Ishikawa (cell line): Measurements from ENCODE around the gene MEGF6.

ENCODE experiments used
- CEBPB ChIP-seq: IDR thresholded peaks from 2 replicates; pipeline ENCODE4 v1.6.1; 2012
- CREB1 ChIP-seq: IDR thresholded peaks from 2 replicates; pipeline ENCODE4 v1.6.1; 2012; ENCODE audit warnings: low read depth
- EGR1 ChIP-seq: IDR thresholded peaks from 2 replicates; pipeline ENCODE4 v1.6.1; 2012
- EP300 ChIP-seq: IDR thresholded peaks from 2 replicates; pipeline ENCODE4 v1.6.1; 2012; ENCODE audit warnings: borderline replicate concordance
- FOXM1 ChIP-seq: IDR thresholded peaks from 2 replicates; pipeline ENCODE4 v1.6.1; 2012; ENCODE audit warnings: low read depth, borderline replicate concordance
- MAX ChIP-seq: IDR thresholded peaks from 2 replicates; pipeline ENCODE4 v1.6.1; 2012
- NFIC ChIP-seq: IDR thresholded peaks from 2 replicates; pipeline ENCODE4 v1.6.1; 2012
- RAD21 ChIP-seq: IDR thresholded peaks from 2 replicates; pipeline ENCODE4 v1.6.1; 2012; ENCODE audit warnings: low read depth
- TAF1 ChIP-seq: IDR thresholded peaks from 2 replicates; pipeline ENCODE4 v1.6.1; 2012; ENCODE audit warnings: low read depth, mild to moderate bottlenecking
- TCF12 ChIP-seq: IDR thresholded peaks from 2 replicates; pipeline ENCODE4 v1.6.1; 2012; ENCODE audit warnings: low read depth
- TEAD4 ChIP-seq: IDR thresholded peaks from 2 replicates; pipeline ENCODE4 v1.6.1; 2012
- USF1 ChIP-seq: IDR thresholded peaks from 2 replicates; pipeline ENCODE4 v1.6.1; 2012
- YY1 ChIP-seq: IDR thresholded peaks from 2 replicates; pipeline ENCODE4 v1.6.1; 2012; ENCODE audit warnings: low read depth
- ZBTB7A ChIP-seq: IDR thresholded peaks from 2 replicates; pipeline ENCODE4 v1.6.1; 2012; ENCODE audit warnings: low read depth
- TF ChIP-seq, protein P1 (sequence below): IDR thresholded peaks from 2 replicates; pipeline ENCODE4 v1.6.1; 2012; ENCODE audit warnings: low read depth, mild to moderate bottlenecking

The MEGF6 gene

DNA sequence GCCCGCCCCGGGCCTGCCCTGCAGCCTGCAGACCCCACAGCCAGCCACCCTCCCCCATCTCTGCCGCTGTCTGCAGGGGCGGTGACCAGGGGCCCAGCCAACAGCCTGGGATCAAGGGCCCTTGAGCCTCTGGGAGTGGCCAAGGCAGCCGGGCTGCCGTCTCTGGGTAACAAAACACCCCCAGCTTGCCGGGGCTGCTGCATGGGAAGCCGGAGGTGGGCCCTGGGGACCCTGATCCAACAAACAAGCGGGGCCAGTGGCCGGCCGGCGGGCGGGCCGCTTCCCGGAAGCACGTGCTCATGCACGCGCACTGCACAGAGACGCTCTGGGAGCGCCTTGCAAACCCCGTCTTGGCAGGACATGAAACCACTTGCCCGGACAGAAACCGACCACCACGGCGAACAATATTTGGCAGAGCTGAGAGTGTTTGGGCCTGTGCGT lies 13.2 kb downstream of the MEGF6 start:
- TF ChIP-seq TAF1 (no peak), TCF12 (no peak), EP300 (no peak), YY1 (no peak), TEAD4 (no peak), CEBPB (no peak)

DNA sequence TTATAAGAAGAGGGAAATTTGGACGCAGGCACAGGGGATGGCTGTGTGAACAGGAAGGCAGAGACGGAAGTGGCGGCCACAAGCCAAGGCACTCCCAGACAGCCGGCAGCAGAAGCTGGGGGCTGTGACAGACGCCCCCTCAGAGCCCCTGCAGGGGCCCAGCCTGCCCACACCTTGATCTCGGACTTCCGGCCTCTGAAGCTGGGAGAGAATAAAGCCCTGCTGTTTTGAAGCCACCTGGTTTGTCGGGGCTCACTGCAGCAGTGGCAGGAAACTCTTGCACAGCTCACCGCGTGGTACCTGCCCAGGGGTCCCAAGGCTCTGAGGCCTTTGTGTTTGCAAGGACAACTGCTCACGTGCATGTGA lies 13.7 kb downstream of the MEGF6 start:
- TF ChIP-seq, protein P1, sequence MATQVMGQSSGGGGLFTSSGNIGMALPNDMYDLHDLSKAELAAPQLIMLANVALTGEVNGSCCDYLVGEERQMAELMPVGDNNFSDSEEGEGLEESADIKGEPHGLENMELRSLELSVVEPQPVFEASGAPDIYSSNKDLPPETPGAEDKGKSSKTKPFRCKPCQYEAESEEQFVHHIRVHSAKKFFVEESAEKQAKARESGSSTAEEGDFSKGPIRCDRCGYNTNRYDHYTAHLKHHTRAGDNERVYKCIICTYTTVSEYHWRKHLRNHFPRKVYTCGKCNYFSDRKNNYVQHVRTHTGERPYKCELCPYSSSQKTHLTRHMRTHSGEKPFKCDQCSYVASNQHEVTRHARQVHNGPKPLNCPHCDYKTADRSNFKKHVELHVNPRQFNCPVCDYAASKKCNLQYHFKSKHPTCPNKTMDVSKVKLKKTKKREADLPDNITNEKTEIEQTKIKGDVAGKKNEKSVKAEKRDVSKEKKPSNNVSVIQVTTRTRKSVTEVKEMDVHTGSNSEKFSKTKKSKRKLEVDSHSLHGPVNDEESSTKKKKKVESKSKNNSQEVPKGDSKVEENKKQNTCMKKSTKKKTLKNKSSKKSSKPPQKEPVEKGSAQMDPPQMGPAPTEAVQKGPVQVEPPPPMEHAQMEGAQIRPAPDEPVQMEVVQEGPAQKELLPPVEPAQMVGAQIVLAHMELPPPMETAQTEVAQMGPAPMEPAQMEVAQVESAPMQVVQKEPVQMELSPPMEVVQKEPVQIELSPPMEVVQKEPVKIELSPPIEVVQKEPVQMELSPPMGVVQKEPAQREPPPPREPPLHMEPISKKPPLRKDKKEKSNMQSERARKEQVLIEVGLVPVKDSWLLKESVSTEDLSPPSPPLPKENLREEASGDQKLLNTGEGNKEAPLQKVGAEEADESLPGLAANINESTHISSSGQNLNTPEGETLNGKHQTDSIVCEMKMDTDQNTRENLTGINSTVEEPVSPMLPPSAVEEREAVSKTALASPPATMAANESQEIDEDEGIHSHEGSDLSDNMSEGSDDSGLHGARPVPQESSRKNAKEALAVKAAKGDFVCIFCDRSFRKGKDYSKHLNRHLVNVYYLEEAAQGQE, result no peak
- TF ChIP-seq EGR1 (no peak), EP300 (no peak), TEAD4 (no peak), USF1 (no peak), ZBTB7A (no peak), RAD21 (no peak), MAX (no peak), TAF1 (no peak), YY1 (no peak), CREB1 (no peak), NFIC (no peak)

DNA sequence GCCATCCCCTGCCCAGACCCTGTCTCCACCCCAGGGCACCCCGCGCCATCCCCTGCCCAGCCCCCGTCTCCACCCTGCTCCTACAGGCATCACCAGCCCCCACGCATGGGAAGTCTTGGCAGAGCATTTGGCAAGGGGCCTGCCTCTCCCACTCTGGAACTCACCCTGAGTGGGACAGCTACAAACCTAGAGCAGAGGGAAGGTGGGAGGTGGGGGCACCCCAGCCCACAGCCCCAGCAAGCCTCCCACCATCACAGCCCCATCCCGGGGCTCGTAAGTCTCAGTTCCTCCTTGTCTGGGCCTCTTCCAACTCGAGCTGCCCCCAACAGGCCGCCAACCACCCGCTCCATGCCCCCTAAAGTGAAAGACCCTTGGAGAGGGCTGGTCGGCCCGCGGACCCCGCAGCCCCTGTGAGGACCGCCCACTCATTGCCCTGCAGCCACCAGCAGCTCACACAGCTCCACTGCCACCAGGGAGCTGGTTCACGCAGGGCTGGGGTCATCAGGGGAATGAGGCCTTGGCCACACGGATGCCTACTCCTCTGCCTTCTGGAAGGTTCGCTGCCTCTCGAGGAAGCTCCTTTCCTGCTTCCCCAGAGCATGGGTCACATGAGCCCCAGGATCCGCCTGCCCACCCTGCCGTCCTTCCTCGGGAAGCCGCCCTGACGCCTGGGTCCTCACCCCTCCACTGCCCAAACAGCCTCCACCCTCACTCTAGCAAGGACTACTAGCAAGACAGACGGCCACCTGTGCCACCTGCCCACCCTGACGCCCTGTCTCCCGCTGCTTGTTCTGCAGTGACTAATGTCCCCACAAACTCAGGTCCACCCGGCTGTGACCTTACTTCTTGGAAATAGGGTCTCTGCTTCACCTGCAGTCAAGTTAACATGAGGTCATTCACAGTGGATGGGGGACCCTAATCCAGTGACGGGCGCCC lies 14.4 kb downstream of the MEGF6 start:
- TF ChIP-seq, protein P1, result no peak
- TF ChIP-seq TEAD4 (no peak), CEBPB (no peak), TCF12 (no peak), ZBTB7A (no peak)

GRCh38 chr1:3595949-3596348 lies 15.4 kb downstream of the MEGF6 start:
- TF ChIP-seq CREB1 (no peak), TCF12 (no peak), FOXM1 (no peak), EP300 (no peak), TEAD4 (no peak), MAX (no peak), CEBPB (no peak), RAD21 (no peak), USF1 (no peak), ZBTB7A (no peak), YY1 (no peak), NFIC (no peak)
- TF ChIP-seq, protein P1, result no peak
